GM08714 (cell line): Measurements from ENCODE around the gene LZTR1.

Experiments
- H3K4me3 ChIP-seq: fragments of 200-500 bp; sonication (Bioruptor generic); 2 replicates; pipeline ENCODE4 v1.5.1; 2014; ENCODE audit warnings: mild to moderate bottlenecking, low read length, inconsistent platforms
- ZNF274 ChIP-seq: IDR thresholded peaks from 2 replicates; pipeline ENCODE4 v1.6.1; 2012; ENCODE audit warnings: mild to moderate bottlenecking, low read depth, low read length

The LZTR1 gene

DNA sequence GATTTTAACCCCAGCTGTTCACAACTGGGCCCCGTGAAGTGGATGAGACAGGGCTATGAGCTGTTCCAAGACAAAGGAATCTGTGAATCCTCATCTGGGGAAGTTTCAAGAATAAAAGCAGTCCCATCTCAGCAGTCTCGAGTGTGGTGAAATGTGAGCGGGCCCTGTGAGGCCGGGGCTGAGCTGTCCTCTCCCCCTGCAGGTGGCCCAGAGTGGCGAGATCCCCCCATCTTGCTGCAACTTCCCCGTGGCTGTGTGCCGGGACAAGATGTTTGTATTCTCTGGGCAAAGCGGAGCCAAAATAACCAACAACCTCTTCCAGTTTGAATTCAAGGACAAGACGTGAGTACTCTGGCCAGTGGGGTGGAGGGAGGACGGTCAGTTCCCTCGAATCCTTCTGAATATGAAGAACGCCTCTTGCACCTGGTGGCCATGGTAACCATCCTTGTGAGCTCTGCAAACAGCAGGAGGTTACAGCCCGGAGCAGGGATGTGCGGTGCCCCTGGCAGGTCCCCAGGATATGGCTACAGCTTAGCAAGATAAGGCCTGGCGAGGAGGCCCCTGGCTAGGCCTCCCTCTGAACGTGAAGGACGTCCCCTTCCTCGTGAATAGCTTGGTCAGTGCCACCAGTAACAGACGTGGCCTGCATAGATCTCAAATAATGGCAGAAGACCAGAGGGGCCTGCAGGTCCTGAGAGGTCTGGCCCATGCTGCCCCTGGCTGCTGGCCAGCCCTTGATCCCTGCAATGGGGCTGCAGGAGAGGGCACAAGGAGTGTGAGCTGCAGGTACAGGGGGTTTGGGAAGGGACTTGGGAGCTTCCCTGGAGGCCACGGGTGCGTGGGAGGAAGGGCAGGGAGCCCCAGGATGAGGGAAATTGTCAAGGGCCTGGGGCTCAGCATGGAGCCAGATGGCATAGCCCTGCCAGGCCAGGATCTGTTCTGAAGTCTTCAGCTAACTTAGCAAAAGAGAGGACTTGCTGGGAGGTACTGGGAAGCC is 8.4 kb downstream of the LZTR1 start:
- no peak for TF ChIP-seq ZNF274
- H3K4me3 ChIP-seq: no peak overlapping the region

DNA sequence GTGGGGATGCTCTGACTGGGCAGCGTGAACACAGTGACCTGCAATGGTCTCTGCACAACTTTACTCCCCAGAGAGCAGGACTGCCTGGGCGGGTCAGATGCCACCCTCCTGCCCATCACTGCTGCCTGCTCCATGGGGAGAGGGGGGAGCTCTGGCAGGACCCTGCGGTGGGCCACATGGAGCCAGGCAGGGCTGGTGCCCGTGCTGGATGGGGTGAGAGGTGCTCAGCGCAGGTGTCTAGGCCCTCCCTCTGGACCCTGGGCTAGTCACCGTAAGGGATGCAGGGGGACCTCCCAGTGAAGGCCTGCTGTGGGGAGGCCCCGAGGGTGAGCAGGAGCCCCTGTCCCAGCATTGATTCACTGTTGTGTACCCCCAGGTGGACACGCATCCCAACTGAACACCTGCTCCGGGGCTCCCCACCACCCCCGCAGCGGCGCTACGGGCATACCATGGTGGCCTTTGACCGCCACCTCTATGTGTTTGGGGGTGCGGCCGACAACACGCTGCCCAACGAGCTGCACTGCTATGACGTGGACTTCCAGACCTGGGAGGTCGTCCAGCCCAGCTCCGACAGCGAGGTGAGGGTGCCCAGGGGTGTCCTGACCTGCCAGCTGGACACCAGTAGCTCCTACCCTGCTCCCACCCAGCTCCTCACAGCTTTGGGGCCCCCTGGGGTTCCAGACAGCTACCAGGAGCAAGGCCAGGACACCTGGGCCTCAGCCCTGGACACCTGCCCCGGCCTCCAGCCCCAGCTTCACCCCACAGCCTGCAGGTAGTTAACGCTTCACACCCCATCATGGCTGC is 9.4 kb downstream of the LZTR1 start:
- no peak for TF ChIP-seq ZNF274
- H3K4me3 ChIP-seq: no peak overlapping the region

DNA sequence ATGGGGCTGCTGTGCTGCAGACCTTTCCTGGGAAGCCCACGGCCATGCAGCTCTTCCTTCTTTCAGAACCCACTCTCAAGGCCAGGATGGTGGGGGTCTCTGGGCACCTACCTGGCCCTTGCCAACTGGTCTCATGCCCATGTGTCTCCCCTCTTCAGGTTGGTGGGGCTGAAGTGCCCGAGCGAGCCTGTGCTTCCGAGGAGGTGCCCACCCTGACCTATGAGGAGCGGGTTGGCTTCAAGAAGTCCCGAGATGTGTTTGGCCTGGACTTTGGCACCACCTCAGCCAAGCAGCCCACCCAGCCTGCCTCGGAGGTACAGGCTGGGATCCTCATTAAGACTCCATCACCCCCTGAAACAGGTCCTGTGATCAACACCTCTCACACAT is 10.0 kb downstream of the LZTR1 start:
- no peak overlapping the region for H3K4me3 ChIP-seq
- no peak for TF ChIP-seq ZNF274

DNA sequence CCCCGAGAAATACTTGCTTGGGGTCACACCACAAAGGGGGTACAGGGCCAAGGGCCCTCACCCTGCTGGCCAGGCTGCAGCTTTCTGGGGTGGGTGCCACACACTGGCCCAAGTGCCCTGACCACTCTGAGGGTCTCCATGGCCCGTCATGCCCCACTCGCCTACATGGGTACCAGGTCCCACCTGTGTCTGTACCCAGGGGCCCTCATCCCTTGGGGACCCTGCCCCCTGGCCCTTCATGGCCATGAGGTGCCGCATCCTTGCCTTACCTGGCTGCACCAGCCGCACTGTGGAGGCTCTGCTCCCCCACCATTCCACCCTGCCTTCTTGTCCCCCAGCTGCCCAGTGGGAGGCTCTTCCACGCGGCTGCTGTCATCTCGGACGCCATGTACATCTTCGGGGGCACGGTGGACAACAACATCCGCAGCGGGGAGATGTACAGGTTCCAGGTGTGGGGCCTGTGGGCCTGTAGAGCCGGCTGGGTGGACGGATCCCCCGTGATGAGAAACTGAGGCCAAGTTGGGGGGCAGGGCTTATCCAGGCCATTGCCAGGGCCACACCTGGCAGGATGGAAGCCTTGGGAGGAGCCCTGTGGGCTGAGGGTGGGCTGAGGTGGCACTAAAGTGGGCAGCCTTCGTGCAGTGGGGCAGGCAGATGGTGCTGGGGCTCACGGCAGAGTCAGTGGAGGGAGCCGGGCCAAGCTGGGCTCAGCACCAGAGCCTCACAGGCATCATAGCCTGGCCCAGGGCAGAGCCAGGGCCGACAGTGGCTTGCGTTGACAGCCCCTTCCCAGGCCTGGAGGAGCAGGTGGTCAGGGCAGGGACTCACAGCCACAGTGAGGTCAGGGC is 10.6 kb downstream of the LZTR1 start:
- TF ChIP-seq ZNF274: no peak
- no peak overlapping the region for H3K4me3 ChIP-seq

DNA sequence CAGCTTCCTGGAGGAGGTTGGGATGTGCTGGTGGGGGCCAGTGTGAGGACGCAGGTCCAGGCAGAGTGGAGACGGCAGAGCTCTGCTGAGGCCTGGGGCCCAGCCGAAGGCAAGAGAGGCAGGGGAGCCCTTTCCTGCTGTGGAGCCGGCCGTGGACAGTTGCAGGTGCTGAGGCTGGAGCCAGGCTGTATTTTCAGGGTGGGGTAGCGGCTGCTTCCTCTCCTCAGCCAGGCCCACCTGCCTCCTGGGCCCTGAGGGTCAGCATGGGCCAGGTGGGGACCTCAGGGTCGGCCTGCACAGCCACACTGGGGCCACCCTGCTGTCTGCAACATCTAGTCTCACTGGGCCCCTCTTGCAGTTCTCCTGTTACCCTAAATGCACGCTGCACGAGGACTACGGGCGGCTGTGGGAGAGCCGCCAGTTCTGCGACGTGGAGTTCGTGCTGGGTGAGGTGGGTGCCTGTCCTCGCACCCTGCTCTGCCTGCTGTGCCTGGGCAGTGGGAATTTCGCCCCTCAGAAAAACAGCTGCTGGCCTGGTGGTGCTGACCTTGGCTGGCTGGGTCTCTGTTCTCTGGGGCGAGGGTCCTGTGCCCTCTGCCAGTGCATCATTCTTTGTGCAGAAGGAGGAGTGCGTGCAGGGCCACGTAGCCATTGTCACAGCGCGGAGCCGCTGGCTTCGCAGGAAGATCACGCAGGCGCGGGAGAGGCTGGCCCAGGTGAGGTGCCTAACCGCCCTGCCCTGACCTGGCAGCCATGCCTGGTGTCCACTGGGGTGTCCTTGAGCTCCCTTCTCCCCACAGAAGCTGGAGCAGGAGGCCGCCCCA is 11.4 kb downstream of the LZTR1 start:
- TF ChIP-seq ZNF274: no peak
- no peak overlapping the region for H3K4me3 ChIP-seq

DNA sequence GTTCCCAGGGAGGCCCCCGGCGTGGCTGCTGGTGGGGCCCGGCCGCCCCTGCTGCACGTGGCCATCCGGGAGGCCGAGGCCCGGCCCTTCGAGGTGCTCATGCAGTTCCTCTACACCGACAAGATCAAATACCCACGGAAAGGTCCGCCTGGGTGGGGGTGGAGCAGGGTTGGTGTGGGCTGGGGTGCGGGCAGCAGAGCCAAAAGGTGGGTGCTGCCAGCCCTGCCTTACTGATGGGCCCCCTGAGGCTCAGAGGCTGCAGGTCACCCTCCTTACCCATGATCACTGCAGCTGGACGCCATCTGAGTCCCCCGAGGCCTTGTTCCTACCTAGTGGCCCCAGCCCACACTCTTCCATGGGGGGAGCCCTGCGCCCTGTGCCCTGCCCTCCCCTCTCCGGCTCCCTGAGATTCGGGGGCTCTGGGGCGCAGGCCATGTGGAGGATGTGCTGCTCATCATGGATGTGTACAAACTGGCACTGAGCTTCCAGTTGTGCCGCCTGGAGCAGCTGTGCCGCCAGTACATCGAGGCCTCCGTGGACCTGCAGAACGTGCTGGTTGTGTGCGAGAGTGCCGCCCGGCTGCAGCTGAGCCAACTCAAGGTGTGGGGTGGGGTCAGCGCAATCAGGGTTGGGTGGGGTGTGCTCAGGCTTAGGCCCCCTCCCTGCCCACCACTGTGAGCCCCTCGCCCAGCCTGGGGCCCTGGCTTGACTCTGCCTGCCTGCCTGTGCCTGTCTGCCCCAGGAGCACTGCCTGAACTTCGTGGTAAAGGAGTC is 12.2 kb downstream of the LZTR1 start:
- TF ChIP-seq ZNF274: no peak
- H3K4me3 ChIP-seq: no peak overlapping the region

DNA sequence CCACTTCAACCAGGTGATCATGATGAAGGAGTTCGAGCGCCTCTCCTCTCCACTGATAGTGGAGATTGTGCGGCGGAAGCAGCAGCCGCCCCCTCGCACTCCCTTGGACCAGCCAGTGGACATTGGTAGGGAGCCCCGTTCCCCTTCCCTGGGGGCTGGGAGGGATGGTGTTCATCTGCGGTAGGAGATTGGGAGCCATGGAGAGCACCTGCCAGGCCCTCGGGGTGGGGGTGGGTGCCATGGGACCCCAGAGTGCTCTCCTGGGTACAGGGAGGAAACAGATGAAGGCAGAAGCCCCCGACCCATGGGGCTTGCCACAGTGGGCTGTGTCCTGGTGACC is 12.8 kb downstream of the LZTR1 start:
- TF ChIP-seq ZNF274: no peak
- no peak overlapping the region for H3K4me3 ChIP-seq

DNA sequence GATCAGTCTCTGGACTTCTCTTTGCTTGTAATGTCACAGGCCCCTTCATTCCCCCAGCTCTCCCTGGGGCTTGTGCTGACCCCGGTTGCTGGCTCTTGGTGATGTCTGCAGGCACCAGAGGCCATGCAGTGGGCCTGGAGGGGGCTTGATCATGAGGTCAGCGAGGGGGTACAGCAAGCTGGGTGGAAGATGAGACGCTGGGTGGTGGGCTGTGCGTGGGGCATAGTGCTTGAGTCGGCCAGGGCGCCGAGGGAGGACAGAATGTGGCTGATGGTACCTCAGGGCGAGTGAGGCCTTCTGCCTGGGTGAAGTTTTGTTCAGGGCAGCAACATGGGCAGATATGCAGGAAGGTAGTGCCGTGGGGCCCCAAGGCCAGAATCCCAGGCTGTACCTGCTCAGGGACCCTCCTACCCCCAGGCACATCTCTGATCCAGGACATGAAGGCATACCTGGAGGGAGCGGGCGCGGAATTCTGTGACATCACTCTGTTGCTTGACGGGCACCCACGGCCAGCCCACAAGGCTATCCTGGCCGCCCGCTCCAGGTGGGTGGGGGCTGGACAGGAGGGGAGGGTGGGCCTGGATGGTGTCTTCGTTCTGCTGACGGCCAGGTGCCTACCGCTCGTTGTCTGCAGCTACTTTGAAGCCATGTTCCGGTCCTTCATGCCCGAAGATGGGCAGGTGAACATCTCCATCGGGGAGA is 13.4 kb downstream of the LZTR1 start:
- no peak overlapping the region for H3K4me3 ChIP-seq
- TF ChIP-seq ZNF274: no peak

DNA sequence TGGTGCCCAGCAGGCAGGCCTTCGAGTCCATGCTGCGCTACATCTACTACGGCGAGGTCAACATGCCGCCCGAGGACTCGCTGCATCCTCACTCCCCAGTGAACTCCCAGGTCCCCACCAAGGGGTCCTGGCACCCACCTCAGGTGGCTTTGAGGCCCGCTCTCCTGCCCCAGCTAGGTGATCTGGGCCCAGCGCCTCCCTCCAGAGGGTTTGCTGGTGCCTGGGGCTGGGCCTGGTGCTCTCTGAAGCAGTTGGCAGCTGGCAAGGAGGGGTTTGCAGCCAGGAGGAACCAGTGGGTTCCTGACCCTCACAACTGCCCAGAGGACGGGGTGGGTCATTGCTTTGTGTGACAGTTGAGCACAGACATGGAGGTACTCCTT is 13.9 kb downstream of the LZTR1 start:
- H3K4me3 ChIP-seq: no peak overlapping the region
- no peak for TF ChIP-seq ZNF274

DNA sequence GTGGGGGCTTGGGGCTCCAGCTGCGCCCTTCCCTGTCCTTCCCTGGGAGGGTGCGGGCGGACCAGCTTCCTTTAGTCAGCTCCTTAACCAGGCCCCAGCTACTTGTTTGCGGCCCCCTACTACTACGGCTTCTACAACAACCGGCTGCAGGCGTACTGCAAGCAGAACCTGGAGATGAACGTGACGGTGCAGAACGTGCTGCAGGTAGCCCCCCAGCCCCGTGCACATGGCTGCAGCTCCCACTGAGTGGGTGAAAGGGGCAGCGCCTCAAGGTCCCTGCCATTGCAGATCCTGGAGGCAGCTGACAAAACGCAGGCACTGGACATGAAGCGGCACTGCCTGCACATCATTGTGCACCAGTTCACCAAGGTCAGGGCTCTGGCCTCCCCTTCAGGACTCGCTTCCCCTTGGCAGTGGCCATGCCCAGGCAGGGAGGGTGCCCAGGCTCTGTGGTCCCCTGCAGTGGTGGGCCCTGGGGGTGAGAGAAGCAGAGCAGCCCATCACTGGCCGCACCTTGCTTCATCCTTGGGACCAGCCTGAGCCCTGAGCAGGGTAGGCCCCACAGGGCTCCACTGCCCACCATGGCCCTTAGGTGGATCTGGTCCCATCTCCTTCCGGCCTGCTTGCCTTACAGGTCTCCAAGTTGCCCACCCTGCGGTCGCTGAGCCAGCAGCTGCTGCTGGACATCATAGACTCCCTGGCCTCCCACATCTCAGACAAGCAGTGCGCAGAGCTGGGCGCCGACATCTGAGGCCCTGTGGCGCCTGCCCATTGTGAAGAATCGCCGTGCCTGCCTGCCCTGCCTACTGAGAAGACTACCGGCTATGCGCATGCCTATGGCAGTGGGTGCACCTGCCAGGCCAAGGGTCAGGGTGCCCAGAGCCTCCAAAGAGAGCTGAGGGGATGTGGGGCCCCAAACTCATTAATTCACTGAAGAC is 14.8 kb downstream of the LZTR1 start:
- no peak for TF ChIP-seq ZNF274
- H3K4me3 ChIP-seq: no peak overlapping the region
